Adrenal gland (tissue), 12 donors: ENCODE data around the gene ADAMTS8. TPM values are rescaled to one million over a fixed set of nuclear protein-coding genes. Genes with fewer than 3 reads are reported as not detected.

Experiments
- DNase-seq, 7 donors: peaks; one replicate each; pipeline ENCODE4 v3.0.0-alpha.2; 2019 to 2020
- H3K27ac ChIP-seq, 5 donors: fragments of 200-600 bp; sonication (generic) in 4 of 5; 1 replicate in 3 of 5; 2 replicates in 2 of 5; pipeline versions ENCODE4 v1.5.1 to v1.8.0; 2016 to 2020; ENCODE audit warnings: mild to moderate bottlenecking in 1 of 5
- H3K27me3 ChIP-seq: fragments of 200-600 bp; 2 replicates; pipeline ENCODE4 v1.8.0; 2021
- H3K36me3 ChIP-seq, 2 donors: fragments of 200-600 bp; replicated peaks in 1 of 2; 1 replicate in 1 of 2; 2 replicates in 1 of 2; pipeline versions ENCODE4 v1.5.1 to v1.8.0; 2018 to 2022
- H3K4me1 ChIP-seq, 2 donors: fragments of 200-600 bp; replicated peaks in 1 of 2; 1 replicate in 1 of 2; 2 replicates in 1 of 2; pipeline versions ENCODE4 v1.5.1 to v1.8.0; 2018 to 2021
- H3K4me3 ChIP-seq, 4 donors: fragments of 200-600 bp; sonication (generic) in 3 of 4; one replicate each; pipeline ENCODE4 v1.5.1; 2016 to 2018
- H3K9me3 ChIP-seq, 3 donors: fragments of 200-600 bp; sonication (generic) in 1 of 3; replicated peaks in 1 of 3; 1 replicate in 2 of 3; 2 replicates in 1 of 3; pipeline versions ENCODE4 v1.5.1 to v1.8.0; 2016 to 2021
- POLR2A ChIP-seq, 2 donors: fragments of 450-650 bp; IDR thresholded peaks; one replicate each; pipeline ENCODE4 v1.6.1; 2017; ENCODE audit warnings: antibody characterized with exemption in 2 of 2, mild to moderate bottlenecking in 2 of 2, moderate library complexity in 1 of 2
- WGBS, 4 donors: extraction: QIAGEN DNeasy Blood & Tissue Kit in 2 of 4; methylation state at CpG; one replicate each; pipeline versions ENCODE4 v1.1.5 to v1.1.7; 2013 to 2017; 5-methylcytosine and 5-hydroxymethylcytosine counted together
- intact Hi-C, 2 donors: fragments of 100-400 bp; cut with DNase I; formaldehyde crosslinking; loops; one replicate each; pipeline versions ENCODE4 v1.14.1 to v1.15.0; 2022 to 2023
- polyA plus RNA-seq, 3 donors: library from polyadenylated mRNA; stranded (reverse); fragments of 200-250 nt in 2 of 3; fragments of 350-450 nt in 1 of 3; fragmentation: Illumina TruSeq in 1 of 3; extraction: RNeasy Lipid Tissue Mini Kit (QIAGEN cat#74804) in 1 of 3; gene quantifications; one replicate each; pipeline ENCODE4 v1.2.3, GENCODE V29; 2013 to 2014
- total RNA-seq, 9 donors: library from RNA; depleted of rRNA in 4 of 9; stranded (reverse); fragments of >200 nt in 4 of 9; fragments of 120-200 nt in 1 of 9; fragmentation: NEBNext Ultra II Directional in 1 of 9; extraction: Animal tissue kit (Norgen Biotek cat#: 25700) in 1 of 9; gene quantifications; one replicate each; pipeline versions ENCODE4 v1.1.0 to v1.2.4, GENCODE V29; 2013 to 2023
- TF ChIP-seq, protein P1 (sequence below), 6 experiments: fragments of 450-650 bp in 4 of 6; fragments of 200-600 bp in 2 of 6; sonication (generic) in 1 of 6; IDR thresholded peaks; 1 replicate in 5 of 6; 2 replicates in 1 of 6; pipeline versions ENCODE4 v1.5.1 to v1.8.0; 2016 to 2021; ENCODE audit warnings: antibody characterized with exemption in 6 of 6, mild to moderate bottlenecking in 2 of 6, moderate library complexity in 1 of 6
- donor health status: healthy with polysubstance abuse.
- donor health status: Bipolar disorder and iron deficiency.
- donor health status: DM: yes; HTN: yes; CAD: no.
- donor health status: DM: no; HTN: no; CAD: no.
- donor health status: DM: no; HTN: no; CAD: no.
- donor health status: DM: yes; HTN: yes; CAD: no.

ADAMTS8 gene
- total and polyA plus RNA-seq, 12 donors, result 0.06 to 1.4 (median 0.14) TPM; not detected in 3

DNA sequence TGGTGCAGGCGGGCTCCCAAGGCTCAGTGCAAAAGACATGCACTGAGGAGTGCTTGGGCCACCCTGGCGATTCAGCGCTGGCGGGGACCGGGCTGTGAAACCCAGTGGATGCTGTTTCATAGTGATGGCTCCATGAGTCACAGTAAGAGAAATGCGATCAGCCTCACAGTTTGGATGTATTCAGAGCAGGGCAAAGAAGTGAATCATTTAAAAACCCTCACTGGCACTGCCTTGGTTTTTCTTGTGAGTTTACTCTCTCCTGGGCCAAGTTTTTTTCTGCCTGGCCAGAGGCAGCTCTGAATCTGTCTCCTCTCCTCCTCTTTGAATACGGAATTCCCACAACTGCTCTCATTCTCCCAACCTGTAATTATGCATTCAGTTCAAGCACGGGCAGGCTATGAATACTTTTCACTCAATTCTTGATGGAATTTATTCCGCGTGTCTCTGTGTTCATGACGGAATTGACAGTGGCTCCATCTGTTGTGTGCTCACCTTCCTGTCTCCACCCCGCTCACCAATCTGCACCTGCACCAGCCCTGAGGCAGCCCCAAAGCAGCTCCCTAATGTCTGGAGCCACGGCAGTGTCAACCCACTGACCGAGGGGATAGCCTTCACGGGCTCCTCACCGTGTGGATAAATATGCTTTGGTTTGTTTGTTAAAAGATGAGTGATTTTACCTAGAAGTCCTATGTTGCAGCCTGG lies 14.9 kb downstream of the ADAMTS8 start:
- WGBS, 4 donors, result 78 to 84% (median 81%) methylated on average over 15 to 16 of the region's 16 CpGs
- Histone ChIP-seq H3K27me3 (peaks cover 12% of the 10 kb centered on the region), H3K36me3 (no peaks in the 10 kb centered on the region), H3K27ac (no peak overlapping the region), H3K4me1 (no peaks in the 10 kb centered on the region), H3K4me3 (no peak overlapping the region), H3K9me3 (no peaks in the 10 kb centered on the region)
- DNase-seq, result peak in 3 of 7 donors; percentile 21 to 62 (median 40)
- intact Hi-C loops, result no loop called here
- TF ChIP-seq, protein P1, sequence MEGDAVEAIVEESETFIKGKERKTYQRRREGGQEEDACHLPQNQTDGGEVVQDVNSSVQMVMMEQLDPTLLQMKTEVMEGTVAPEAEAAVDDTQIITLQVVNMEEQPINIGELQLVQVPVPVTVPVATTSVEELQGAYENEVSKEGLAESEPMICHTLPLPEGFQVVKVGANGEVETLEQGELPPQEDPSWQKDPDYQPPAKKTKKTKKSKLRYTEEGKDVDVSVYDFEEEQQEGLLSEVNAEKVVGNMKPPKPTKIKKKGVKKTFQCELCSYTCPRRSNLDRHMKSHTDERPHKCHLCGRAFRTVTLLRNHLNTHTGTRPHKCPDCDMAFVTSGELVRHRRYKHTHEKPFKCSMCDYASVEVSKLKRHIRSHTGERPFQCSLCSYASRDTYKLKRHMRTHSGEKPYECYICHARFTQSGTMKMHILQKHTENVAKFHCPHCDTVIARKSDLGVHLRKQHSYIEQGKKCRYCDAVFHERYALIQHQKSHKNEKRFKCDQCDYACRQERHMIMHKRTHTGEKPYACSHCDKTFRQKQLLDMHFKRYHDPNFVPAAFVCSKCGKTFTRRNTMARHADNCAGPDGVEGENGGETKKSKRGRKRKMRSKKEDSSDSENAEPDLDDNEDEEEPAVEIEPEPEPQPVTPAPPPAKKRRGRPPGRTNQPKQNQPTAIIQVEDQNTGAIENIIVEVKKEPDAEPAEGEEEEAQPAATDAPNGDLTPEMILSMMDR (IDR thresholded peaks at IDR 0.05), result no peak
- TF ChIP-seq POLR2A (IDR thresholded peaks at IDR 0.05), result no peak

DNA sequence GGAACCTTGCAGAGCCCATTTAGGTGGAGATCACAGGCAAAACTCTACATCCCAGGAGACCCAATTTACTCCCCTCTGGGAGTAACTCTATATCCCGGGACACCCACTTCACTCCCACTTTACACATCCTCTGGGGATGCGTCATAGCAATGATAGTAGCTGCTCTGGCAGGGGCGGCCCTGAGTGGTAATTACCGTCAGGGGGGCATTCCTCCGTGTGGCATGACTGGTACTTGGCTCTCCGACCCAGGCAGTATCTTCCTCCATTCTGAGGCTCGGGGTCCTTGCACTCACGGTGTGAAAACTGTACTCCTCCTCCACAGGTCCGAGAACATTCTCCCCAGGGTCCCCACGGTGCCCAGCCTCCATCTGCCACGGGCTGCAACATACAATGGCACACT lies 17.2 kb downstream of the ADAMTS8 start:
- no peak overlapping the region for H3K27ac ChIP-seq
- no peak for DNase-seq
- H3K9me3 ChIP-seq, result no peaks in the 10 kb centered on the region
- peaks cover 0 to 9% of the 10 kb centered on the region in 2 donors for H3K4me1 ChIP-seq
- no peak overlapping the region for H3K4me3 ChIP-seq
- 76 to 90% (median 81%) methylated on average over 2 to 11 of the region's 11 CpGs for WGBS, 4 donors
- TF ChIP-seq POLR2A (IDR thresholded peaks at IDR 0.05), result no peak
- TF ChIP-seq, protein P1 (IDR thresholded peaks at IDR 0.05), result no peak
- intact Hi-C loops, result no loop called here
- peaks cover 12% of the 10 kb centered on the region for H3K27me3 ChIP-seq
- H3K36me3 ChIP-seq, result no peaks in the 10 kb centered on the region

DNA sequence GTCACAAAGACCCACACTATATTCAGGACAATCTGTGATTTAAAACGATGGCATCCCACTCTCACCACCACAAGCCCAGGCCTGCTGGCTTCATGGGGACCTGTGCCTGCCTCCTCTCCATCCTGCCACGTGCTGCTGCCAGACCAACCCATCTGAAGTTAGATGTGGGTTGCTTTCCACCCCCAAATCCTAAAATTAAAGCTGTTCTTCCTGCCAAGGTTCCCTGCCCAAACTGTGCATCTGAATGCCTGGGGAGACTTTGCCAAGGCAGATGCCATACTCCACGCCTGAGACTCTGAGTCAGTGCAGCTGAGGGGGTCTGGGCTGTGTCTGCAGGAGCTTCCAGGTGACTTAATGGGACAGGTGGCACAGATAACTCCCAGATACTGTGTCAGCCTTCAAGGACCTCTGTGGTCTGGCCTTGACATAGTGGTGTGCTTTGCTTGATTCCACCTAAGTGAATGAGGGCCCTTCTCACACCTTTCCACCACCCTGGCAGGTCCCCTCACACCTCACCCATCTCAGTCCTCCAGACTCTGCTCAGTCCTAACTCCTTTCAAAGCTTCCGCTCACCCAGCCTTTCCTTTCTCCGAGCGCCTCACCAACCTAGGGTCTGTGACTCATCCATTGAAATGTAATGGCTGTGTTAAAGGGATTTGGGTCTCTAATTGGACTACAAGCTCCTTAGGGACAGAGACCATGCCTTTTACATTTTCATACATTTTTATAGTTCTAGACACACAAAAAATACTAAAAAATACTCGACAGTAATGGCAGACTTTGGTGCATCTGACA lies 18.6 kb downstream of the ADAMTS8 start:
- intact Hi-C loops, result no loop called here
- whole genome bisulfite sequencing, 4 donors, result 86 to 89% (median 87%) methylated on average over 7 of the region's 7 CpGs
- TF ChIP-seq, protein P1 (IDR thresholded peaks at IDR 0.05), result no peak
- TF ChIP-seq POLR2A (IDR thresholded peaks at IDR 0.05), result no peak
- Histone ChIP-seq H3K9me3 (no peaks in the 10 kb centered on the region), H3K27me3 (peaks cover 12% of the 10 kb centered on the region), H3K4me1 (peaks cover 0 to 9% of the 10 kb centered on the region in 2 donors), H3K27ac (no peak overlapping the region), H3K36me3 (no peaks in the 10 kb centered on the region), H3K4me3 (no peak overlapping the region)
- DNase-seq, result no peak

DNA sequence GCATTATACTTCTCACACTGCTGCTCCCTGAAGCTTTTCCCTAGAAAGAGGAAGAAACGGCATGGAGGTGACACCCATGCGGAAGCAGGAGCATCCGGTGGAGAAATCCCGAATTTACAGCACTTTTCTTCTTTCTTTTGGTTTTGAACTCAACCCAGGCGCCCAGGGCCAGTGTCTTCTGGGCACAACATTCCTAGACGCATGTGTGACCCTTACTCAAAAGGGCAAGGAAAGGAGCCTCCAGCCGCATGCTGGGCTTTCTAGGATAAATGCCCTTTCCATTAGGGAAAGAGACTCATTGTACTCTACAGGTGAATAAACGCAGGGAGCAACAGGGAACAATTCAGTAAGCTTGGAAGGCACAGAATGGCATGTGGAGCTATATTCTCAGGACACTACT lies 19.5 kb downstream of the ADAMTS8 start:
- Histone ChIP-seq H3K27ac (no peak overlapping the region), H3K36me3 (no peaks in the 10 kb centered on the region), H3K9me3 (no peaks in the 10 kb centered on the region), H3K27me3 (peaks cover 12% of the 10 kb centered on the region), H3K4me3 (no peak overlapping the region), H3K4me1 (peaks cover 0 to 9% of the 10 kb centered on the region in 2 donors)
- WGBS, 4 donors, result 82 to 87% (median 83%) methylated on average over 8 of the region's 8 CpGs
- TF ChIP-seq, protein P1 (IDR thresholded peaks at IDR 0.05), result no peak
- no peak for TF ChIP-seq POLR2A (IDR thresholded peaks at IDR 0.05)
- intact Hi-C loops, result no loop called here
- DNase-seq, result no peak
